Jurkat, Clone E6-1 (cell line): ENCODE measurements around the gene A3GALT2.

Source experiments
- DNase-seq: peaks from one replicate; pipeline ENCODE4 v3.0.0-alpha.2; 2011; ENCODE audit warnings: low read depth, low spot score
- H3K4me3 ChIP-seq: 2 replicates; pipeline ENCODE4 v1.5.1; 2011; ENCODE audit warnings: mild to moderate bottlenecking, low read length, control low read depth, moderate library complexity

Gene A3GALT2

GRCh38 chr1:33265780-33266605 lies 54.9 kb downstream of the A3GALT2 start:
- H3K4me3 ChIP-seq = no peak overlapping the region
- no peak for DNase-seq

GRCh38 chr1:33263890-33264504 lies 56.9 kb downstream of the A3GALT2 start:
- DNase-seq = no peak
- H3K4me3 ChIP-seq = no peak overlapping the region

GRCh38 chr1:33261344-33261743 lies 59.6 kb downstream of the A3GALT2 start:
- H3K4me3 ChIP-seq = no peak overlapping the region
- no peak for DNase-seq

- H3K4me3 ChIP-seq = no peak overlapping the region
- DNase-seq = no peak
Measured at GRCh38 chr1:33260439-33260838, 60.5 kb downstream of the A3GALT2 start.

- DNase-seq = no peak
- H3K4me3 ChIP-seq = no peak overlapping the region
Measured at GRCh38 chr1:33259879-33260278, 61.0 kb downstream of the A3GALT2 start.

- no peak overlapping the region for H3K4me3 ChIP-seq
- DNase-seq = no peak
Measured at GRCh38 chr1:33258788-33259274, 62.1 kb downstream of the A3GALT2 start.

- H3K4me3 ChIP-seq = peak overlapping the region; percentile 69
- no peak for DNase-seq
Measured at GRCh38 chr1:33257772-33258712, 62.9 kb downstream of the A3GALT2 start.

- no peak for DNase-seq
Measured at GRCh38 chr1:33257207-33257771, 63.6 kb downstream of the A3GALT2 start.

More at GRCh38 chr1:33257207-33257771, 63.6 kb downstream of the A3GALT2 start:
- H3K4me3 ChIP-seq = peak overlapping the region; percentile 69
